ENCODE data around the gene HLA-DRB5. TPM values are rescaled to one million over a fixed set of nuclear protein-coding genes. Genes with fewer than 3 reads are reported as not detected.
"Not testable (repeated sequence)": the region's sequence is repeated elsewhere in the genome, so short reads cannot be mapped to it uniquely, and the experiment has no call there.

Gene HLA-DRB5
- total RNA-seq, 2 experiments from 2014 or later, result 0.23 TPM; not detected in 1

- POLR2A ChIA-PET, result no interaction called here
- CTCF ChIA-PET, result no interaction called here
These were observed 12.2 kb downstream of the HLA-DRB5 start for GRCh38 chr6:32517654-32518445.

- ChIA-PET POLR2A (no interaction called here), CTCF (no interaction called here)
These were observed 29.1 kb downstream of the HLA-DRB5 start for GRCh38 chr6:32501016-32501415.

- ChIA-PET POLR2A (no interaction called here), CTCF (no interaction called here)
These were observed 37.7 kb downstream of the HLA-DRB5 start for GRCh38 chr6:32492351-32492750.

GRCh38 chr6:32491700-32492099 is 38.4 kb downstream of the HLA-DRB5 start:
- POLR2A ChIA-PET, result no interaction called here

GRCh38 chr6:32488083-32488482 is 42.0 kb downstream of the HLA-DRB5 start:
- ChIA-PET POLR2A (no interaction called here), CTCF (no interaction called here)

More at GRCh38 chr6:32491700-32492099, 38.4 kb downstream of the HLA-DRB5 start:
- CTCF ChIA-PET, result no interaction called here

- POLR2A ChIA-PET, result no interaction called here
- CTCF ChIA-PET, result no interaction called here
These were observed 45.5 kb downstream of the HLA-DRB5 start for GRCh38 chr6:32484614-32484998.

- CTCF ChIA-PET, result no interaction called here
- POLR2A ChIA-PET, result no interaction called here
These were observed 46.0 kb downstream of the HLA-DRB5 start for GRCh38 chr6:32483968-32484613.

- POLR2A ChIA-PET, result no interaction called here
- CTCF ChIA-PET, result no interaction called here
These were observed 54.5 kb downstream of the HLA-DRB5 start for GRCh38 chr6:32475392-32476206.

GRCh38 chr6:32473376-32474348 is 56.4 kb downstream of the HLA-DRB5 start:
- CTCF ChIA-PET, result not testable (repeated sequence)

GRCh38 chr6:32472781-32473375 is 57.2 kb downstream of the HLA-DRB5 start:
- ChIA-PET POLR2A (no interaction called here), CTCF (interaction anchor here (1.7 kb wide), 1 partner anchor 40 kb away, joined by 3 read pairs; no protein-coding TSS in a partner anchor)

More at GRCh38 chr6:32473376-32474348, 56.4 kb downstream of the HLA-DRB5 start:
- POLR2A ChIA-PET, result not testable (repeated sequence)

GRCh38 chr6:32467743-32468503 is 62.2 kb downstream of the HLA-DRB5 start:
- POLR2A ChIA-PET, CTCF ChIA-PET: not testable (repeated sequence)

Other genes with a start within 250 kb of the HLA-DRB5 start
- gene TSBP1, start 158.4 kb downstream of the HLA-DRB5 start, total RNA-seq, result not detected
- not detected for gene BTNL2, start 123.1 kb downstream of the HLA-DRB5 start, total RNA-seq
- gene HLA-DRA, start 90.4 kb downstream of the HLA-DRB5 start, total RNA-seq, result 10 to 100 TPM; 12.4 to 12.9 TPM
- gene HLA-DRB1, start 59.6 kb upstream of the HLA-DRB5 start, total RNA-seq, result 10 to 100 TPM; 10.8 to 10.9 TPM
- gene HLA-DQA1, start 107.1 kb upstream of the HLA-DRB5 start, total RNA-seq, result 1 to 10 TPM; 6.9 to 8.7 TPM
- 10 to 100 TPM in 1 of 2 experiments, 1 to 10 TPM in 1; 9.5 to 11.6 TPM for gene HLA-DQB1, start 136.4 kb upstream of the HLA-DRB5 start, total RNA-seq
- gene HLA-DQA2, start 211.1 kb upstream of the HLA-DRB5 start, total RNA-seq, result under 1 TPM; 0.48 to 0.55 TPM
- under 1 TPM in 1 of 2 experiments, not detected in 1; 0.36 TPM for gene HLA-DQB2, start 233.2 kb upstream of the HLA-DRB5 start, total RNA-seq